Ovary (tissue), 9 donors: ENCODE results near the gene TNS3. TPM values are rescaled to one million over a fixed set of nuclear protein-coding genes. Genes with fewer than 3 reads are reported as not detected.

Source experiments
- DNase-seq, 5 donors: peaks; one replicate each; pipeline ENCODE4 v3.0.0-alpha.2; 2019 to 2020
- H3K27ac ChIP-seq, 2 donors: fragments of 200-600 bp; one replicate each; pipeline versions ENCODE4 v1.5.1 to v1.8.0; 2019 to 2022
- H3K27me3 ChIP-seq: fragments of 200-600 bp; one replicate; pipeline ENCODE4 v1.8.0; 2022
- H3K36me3 ChIP-seq: fragments of 200-600 bp; sonication (generic); one replicate; pipeline ENCODE4 v1.5.1; 2019
- H3K4me1 ChIP-seq: one replicate; pipeline ENCODE4 v1.8.1; 2013; ENCODE audit warnings: mild to moderate bottlenecking, moderate library complexity; ENCODE audit not compliant: insufficient read depth
- H3K4me3 ChIP-seq: fragments of 200-600 bp; sonication (generic); one replicate; pipeline ENCODE4 v1.5.1; 2017
- H3K9me3 ChIP-seq, 2 donors: fragments of 200-600 bp in 1 of 2; sonication (generic) in 1 of 2; one replicate each; pipeline versions ENCODE4 v1.5.1 to v1.8.1; 2013 to 2019; ENCODE audit warnings: mild to moderate bottlenecking in 1 of 2, moderate library complexity in 1 of 2
- CTCF ChIP-seq, 3 donors: fragments of 450-650 bp in 2 of 3; fragments of 200-600 bp in 1 of 3; IDR thresholded peaks; one replicate each; pipeline versions ENCODE4 v1.5.1 to v1.8.0; 2016 to 2022; ENCODE audit warnings: antibody characterized with exemption in 3 of 3, mild to moderate bottlenecking in 1 of 3
- EP300 ChIP-seq: sonication (generic); formaldehyde crosslinking; IDR thresholded peaks from one replicate; pipeline ENCODE4 v1.6.1; 2017; ENCODE audit warnings: antibody characterized with exemption
- POLR2A ChIP-seq: fragments of 450-650 bp; IDR thresholded peaks from one replicate; pipeline ENCODE4 v1.6.1; 2017; ENCODE audit warnings: antibody characterized with exemption, mild to moderate bottlenecking, moderate library complexity
- WGBS, 3 donors: extraction: QIAGEN DNeasy Blood & Tissue Kit in 1 of 3; methylation state at CpG; one replicate each; pipeline versions ENCODE4 v1.1.5 to v1.1.7; 2013 to 2017; 5-methylcytosine and 5-hydroxymethylcytosine counted together
- intact Hi-C, 4 donors: fragments of 100-400 bp; cut with DNase I; formaldehyde crosslinking; loops; one replicate each; pipeline versions ENCODE4 v1.11.0 to v1.15.1; 2022 to 2023
- polyA plus RNA-seq, 2 donors: library from polyadenylated mRNA; stranded (reverse); fragments of 200-250 nt in 1 of 2; fragments of 350-450 nt in 1 of 2; fragmentation: Illumina TruSeq in 1 of 2; extraction: RNeasy Lipid Tissue Mini Kit (QIAGEN cat#74804) in 1 of 2; gene quantifications; one replicate each; pipeline ENCODE4 v1.2.3, GENCODE V29; 2013 to 2014
- total RNA-seq, 7 donors: library from RNA; depleted of rRNA in 2 of 7; stranded (reverse); fragments of >200 nt in 2 of 7; fragmentation: NEBNext Ultra II Directional in 3 of 7; extraction: Animal tissue kit (Norgen Biotek cat#: 25700) in 3 of 7; gene quantifications; one replicate each; pipeline versions ENCODE4 v1.1.0 to v1.2.4, GENCODE V29; 2016 to 2023
- donor health status: DM: no; HTN: no; CAD: no; lungs with moderate emphysema.
- donor health status: DM: no; HTN: no; CAD: no.
- donor health status: Bipolar disorder and iron deficiency.
- donor health status: DM: yes; HTN: yes; CAD: no.
- donor health status: DM: no; HTN: no; CAD: no.
- donor health status: DM: yes; HTN: yes; CAD: no.

Gene TNS3
- total and polyA plus RNA-seq, 9 donors, result 36.6 to 137 (median 91.3) TPM

- TF ChIP-seq POLR2A (no peak), EP300 (no peak), CTCF (IDR thresholded peaks at IDR 0.05) (no peak)
- H3K27me3 ChIP-seq, result no peaks in the 10 kb centered on the region
- H3K4me3 ChIP-seq, result no peak overlapping the region
- no peaks in the 10 kb centered on the region for H3K36me3 ChIP-seq
- no peak for DNase-seq
- 90 to 93% (median 92%) methylated on average over 6 of the region's 6 CpGs for WGBS, 3 donors
- H3K4me1 ChIP-seq, result peaks cover 28% of the 10 kb centered on the region
- intact Hi-C loops, result no loop called here
- no peaks in the 10 kb centered on the region for H3K9me3 ChIP-seq
- no peak overlapping the region for H3K27ac ChIP-seq
These were observed 71.1 kb downstream of the TNS3 start for GRCh38 chr7:47510786-47511185.

GRCh38 chr7:47510192-47510591, 71.7 kb downstream of the TNS3 start:
- no peaks in the 10 kb centered on the region for H3K27me3 ChIP-seq
- peaks cover 26% of the 10 kb centered on the region for H3K4me1 ChIP-seq
- TF ChIP-seq EP300 (no peak), CTCF (IDR thresholded peaks at IDR 0.05) (no peak)
- peak in 1 of 5 donors; percentile 15 for DNase-seq
- no peaks in the 10 kb centered on the region for H3K9me3 ChIP-seq
- intact Hi-C loops, result no loop called here
- no peaks in the 10 kb centered on the region for H3K36me3 ChIP-seq
- no peak overlapping the region for H3K27ac ChIP-seq
- no peak overlapping the region for H3K4me3 ChIP-seq
- 83 to 88% (median 86%) methylated on average over 5 of the region's 5 CpGs for WGBS, 3 donors

GRCh38 chr7:47509571-47509970, 72.3 kb downstream of the TNS3 start:
- intact Hi-C loops, result no loop called here
- Histone ChIP-seq H3K27ac (no peak overlapping the region), H3K9me3 (no peaks in the 10 kb centered on the region), H3K4me3 (no peak overlapping the region), H3K27me3 (no peaks in the 10 kb centered on the region), H3K4me1 (peaks cover 25% of the 10 kb centered on the region), H3K36me3 (no peaks in the 10 kb centered on the region)
- DNase-seq, result peak in 1 of 5 donors; percentile 15
- TF ChIP-seq EP300, result no peak
- TF ChIP-seq POLR2A, result no peak
- no peak for TF ChIP-seq CTCF (IDR thresholded peaks at IDR 0.05)
- WGBS, 3 donors, result 90 to 97% (median 93%) methylated on average over 7 of the region's 7 CpGs

- no peak for TF ChIP-seq EP300
- TF ChIP-seq CTCF (IDR thresholded peaks at IDR 0.05), result no peak
- no peak for TF ChIP-seq POLR2A
- no peak overlapping the region for H3K27ac ChIP-seq
- H3K4me3 ChIP-seq, result no peak overlapping the region
- intact Hi-C loops, result no loop called here
- peaks cover 17% of the 10 kb centered on the region for H3K4me1 ChIP-seq
- WGBS, 3 donors, result 91 to 92% (median 91%) methylated on average over 11 of the region's 11 CpGs
- no peaks in the 10 kb centered on the region for H3K36me3 ChIP-seq
- H3K9me3 ChIP-seq, result no peaks in the 10 kb centered on the region
- peak in 1 of 5 donors; percentile 26 for DNase-seq
- no peaks in the 10 kb centered on the region for H3K27me3 ChIP-seq
These were observed 73.2 kb downstream of the TNS3 start for GRCh38 chr7:47508389-47509380.
